Activated CD8-positive, alpha-beta memory T cell treated with anti-CD3 and anti-CD28 coated beads for 36 hours (primary cell): ENCODE results near the gene FAM53B. TPM values are rescaled to one million over a fixed set of nuclear protein-coding genes. Genes with fewer than 3 reads are reported as not detected.

Experiments
- CTCF ChIA-PET: fragments of 350-600 bp; sonication (Branson Sonifier 250); formaldehyde crosslinking; loops from one replicate; lab custom pipeline; 2021; ENCODE audit warnings: antibody characterized with exemption; lab: Charles Lee
- POLR2A ChIA-PET: fragments of 350-600 bp; sonication (Branson Sonifier 250); formaldehyde crosslinking; loops from one replicate; lab custom pipeline; 2021; ENCODE audit warnings: antibody characterized with exemption; lab: Charles Lee
- total RNA-seq, 2 experiments: library from RNA; stranded (reverse); gene quantifications; one replicate each; pipeline ENCODE4 v1.2.3, GENCODE V29; 2021

Gene FAM53B
- total RNA-seq, 2 experiments from 2014 or later: 20.6 to 21.5 TPM

DNA sequence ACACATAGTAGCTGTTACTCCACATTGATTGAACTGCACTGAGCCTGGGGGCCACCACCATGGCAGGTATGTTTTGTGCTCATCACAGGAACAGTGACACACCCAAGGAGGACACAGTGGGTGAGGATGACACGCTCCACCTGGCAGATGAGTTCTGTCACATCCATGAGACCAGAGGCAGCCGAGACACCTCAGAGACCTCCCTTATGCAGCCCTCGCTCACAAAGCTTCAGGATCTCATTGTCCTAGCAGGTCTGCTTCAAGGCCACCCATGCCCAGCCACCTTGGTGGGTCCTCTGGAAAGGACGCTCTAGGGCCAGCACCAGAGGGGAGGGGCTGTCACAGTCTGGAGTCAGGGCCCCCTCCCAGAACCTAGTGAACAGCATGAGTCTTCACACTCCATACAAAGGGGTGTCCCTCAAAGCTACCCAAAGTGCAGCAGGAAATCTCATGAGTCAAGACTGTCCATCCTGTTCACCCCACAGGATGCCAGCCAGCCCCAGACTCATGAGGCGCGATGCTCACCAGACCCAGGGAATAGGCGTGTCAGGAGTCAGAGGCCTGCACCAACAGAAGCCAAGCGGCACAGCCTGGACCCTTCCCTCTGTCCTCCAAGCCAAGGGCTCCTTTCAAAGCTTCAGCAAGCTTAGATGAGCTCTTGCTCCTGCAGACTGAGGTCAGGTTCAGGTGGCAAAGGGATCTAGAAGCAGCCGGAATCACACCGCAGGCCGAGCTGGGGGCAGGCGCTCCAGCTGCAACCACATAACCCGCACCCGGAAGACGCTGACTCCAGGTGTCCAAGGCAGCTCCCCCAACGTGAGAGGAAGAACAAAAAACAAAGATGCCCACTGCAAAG lies 9.6 kb downstream of the FAM53B start:
- POLR2A ChIA-PET: interaction anchor here (0.6 to 2.6 kb wide), 7 partner anchors 8 to 226 kb away, joined by 3 to 27 read pairs (median 8); no protein-coding TSS in a partner anchor
- CTCF ChIA-PET: interaction anchor here (0.6 to 2.6 kb wide), 8 partner anchors 8 to 132 kb away, joined by 3 to 14 read pairs (median 9); no protein-coding TSS in a partner anchor

DNA sequence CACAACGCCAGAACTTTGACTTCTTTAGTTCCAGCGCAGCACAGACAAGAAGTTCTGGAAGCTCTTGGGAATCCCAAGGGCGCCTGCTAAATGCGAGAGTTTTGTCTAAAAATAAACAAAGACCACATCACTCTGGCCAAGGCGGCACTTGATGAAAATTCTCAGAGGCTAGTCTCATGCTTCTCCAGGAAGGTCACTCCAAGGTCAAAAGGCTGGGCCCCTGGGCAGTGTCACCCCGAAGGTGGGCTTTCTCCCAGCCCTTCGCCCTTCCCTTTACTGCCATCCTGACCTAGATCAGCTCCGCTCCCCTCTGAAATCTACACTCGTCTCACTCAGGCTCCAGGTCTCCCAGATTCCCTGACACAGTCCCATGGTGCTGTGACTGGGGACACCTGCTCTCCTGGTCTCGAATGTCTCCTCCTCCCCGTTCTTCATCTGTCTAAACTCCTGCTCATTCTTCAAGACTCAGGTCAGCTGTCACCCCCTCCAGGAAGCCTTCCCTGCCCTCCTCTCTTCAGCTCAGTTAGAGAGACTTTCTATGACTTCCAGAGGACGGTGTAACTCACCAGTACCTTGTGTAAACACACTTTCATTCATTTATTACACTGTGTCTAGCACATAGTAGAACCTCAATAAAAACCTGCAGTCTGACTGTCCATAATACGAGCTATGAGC lies 10.5 kb downstream of the FAM53B start:
- CTCF ChIA-PET: interaction anchor here (0.9 to 3.4 kb wide), 12 partner anchors 9 to 114 kb away, joined by 3 to 32 read pairs (median 6); no protein-coding TSS in a partner anchor
- POLR2A ChIA-PET: interaction anchor here (0.6 to 2.6 kb wide), 8 partner anchors 9 to 225 kb away, joined by 3 to 27 read pairs (median 8); no protein-coding TSS in a partner anchor

DNA sequence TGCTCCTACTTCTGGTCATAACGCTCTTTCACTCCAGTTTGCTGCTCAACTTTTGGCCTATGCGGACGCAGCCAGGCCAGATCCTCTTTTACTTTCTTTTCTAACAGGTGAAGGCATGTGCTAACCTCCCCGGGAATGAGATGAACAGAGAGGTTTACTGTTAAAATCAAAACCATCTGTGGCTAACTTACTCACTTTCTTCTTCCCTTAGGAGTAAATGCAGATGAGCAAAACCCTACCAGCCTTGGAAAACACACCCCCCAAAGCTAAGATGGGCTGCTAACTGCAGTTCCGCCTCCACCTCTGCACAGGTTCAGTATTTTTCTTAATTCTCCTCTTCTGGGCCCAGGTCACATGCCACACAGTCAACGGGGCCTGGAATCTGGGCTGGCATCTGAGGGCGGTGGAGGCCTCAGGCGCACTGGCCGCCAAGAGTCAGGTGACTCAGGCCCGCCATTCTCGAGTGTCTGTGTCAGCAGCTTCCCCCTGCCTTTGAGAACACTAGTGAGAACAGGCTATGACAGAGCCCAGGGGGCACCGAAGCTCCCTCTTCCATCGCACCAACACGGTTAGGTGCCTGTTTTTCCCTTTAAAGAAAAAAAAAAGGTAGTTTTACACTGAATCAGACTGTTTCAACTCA lies 11.1 kb downstream of the FAM53B start:
- ChIA-PET CTCF (interaction anchor here (0.9 to 3.4 kb wide), 10 partner anchors 9 to 114 kb away, joined by 3 to 32 read pairs (median 6); no protein-coding TSS in a partner anchor), POLR2A (interaction anchor here (0.8 to 2.6 kb wide), 9 partner anchors 8 to 84 kb away, joined by 3 to 27 read pairs (median 6); no protein-coding TSS in a partner anchor)

DNA sequence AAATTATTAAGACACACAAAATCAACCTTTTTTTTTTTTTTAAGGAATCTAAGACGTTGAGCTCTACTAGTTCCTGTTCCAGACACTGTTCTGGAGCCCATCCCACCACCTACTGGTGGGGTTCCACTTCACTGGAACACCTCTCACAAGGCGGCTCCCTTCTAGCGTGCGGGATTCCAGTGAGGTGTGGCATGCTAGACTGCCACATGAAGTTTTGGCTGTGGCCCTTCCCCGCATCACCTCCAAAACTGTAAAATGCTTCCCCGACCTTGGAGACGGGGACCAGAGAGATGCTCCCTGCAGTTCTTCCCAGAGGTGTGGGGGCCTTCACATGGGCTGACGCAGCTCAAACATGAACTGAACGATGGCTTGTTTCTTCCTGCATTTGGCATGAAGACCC lies 12.6 kb downstream of the FAM53B start:
- POLR2A ChIA-PET: interaction anchor here (0.6 to 1.6 kb wide), 3 partner anchors 8 to 84 kb away, joined by 3 to 5 read pairs (median 3); no protein-coding TSS in a partner anchor
- CTCF ChIA-PET: interaction anchor here (1.4 to 3.4 kb wide), 3 partner anchors 8 to 13 kb away, joined by 9 to 32 read pairs (median 11); no protein-coding TSS in a partner anchor

DNA sequence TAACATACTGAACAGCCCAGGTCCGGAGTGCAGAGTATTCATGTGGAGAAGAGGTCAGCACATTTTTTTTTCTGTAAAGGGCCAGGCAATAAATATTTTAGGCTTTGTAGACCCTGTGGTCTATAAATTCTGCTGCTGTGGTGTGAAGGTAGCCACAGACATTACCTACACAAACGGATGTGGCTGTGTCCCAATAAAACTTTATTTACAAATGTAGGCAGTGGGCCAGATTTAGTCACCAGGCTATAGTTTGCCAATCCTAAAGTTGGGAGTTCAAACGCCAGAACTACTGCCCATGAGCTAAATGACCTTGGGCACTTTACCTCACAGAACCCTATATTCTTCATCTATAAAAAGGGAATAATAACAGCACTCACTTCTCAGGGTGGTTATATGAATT lies 13.4 kb downstream of the FAM53B start:
- CTCF ChIA-PET: interaction anchor here (2.0 to 3.4 kb wide), 2 partner anchors 11 to 12 kb away, joined by 11 to 32 read pairs; no protein-coding TSS in a partner anchor
- POLR2A ChIA-PET: interaction anchor here (1.6 to 3.2 kb wide), 3 partner anchors 9 to 34 kb away, joined by 3 to 24 read pairs (median 5); no protein-coding TSS in a partner anchor

DNA sequence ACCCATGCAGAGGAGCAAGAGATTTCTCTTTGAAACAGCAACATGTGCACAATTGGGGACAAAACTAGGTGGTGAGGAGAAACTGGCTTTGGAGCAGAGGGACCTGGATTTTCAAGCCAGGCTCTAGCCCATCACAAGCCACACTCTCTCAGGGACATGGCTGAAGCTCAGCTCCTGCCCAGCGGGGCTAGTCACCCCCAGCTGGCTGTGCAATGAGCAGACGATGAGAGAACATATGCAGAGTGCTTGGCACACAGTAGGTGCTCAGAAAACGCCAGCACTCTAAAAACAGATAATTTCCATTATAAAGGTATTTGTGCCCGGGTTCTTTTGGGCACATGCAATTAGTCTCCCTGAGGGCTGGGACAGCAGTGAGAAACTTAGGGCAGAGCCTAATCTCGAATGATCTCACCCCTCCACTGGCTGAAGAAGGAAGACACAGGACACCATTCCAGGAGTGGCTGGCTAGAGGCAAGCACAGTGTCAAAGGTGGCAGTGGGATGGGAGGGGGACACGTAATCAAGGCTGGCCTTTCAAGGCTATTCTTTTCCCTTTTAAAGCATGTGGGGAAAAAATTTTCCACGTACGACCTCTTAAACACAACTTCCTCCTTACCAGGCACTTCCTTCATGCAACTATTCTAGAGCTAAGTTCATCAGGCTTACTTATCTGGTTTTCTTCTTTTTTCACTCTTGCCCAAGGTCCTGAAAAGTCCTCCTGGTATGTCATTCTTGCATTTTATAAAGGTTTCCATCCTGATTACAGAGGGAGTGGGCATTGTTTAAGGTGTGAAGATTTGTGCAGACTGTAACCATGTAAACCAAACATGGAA lies 15.1 kb downstream of the FAM53B start:
- ChIA-PET POLR2A (interaction anchor here (1.0 to 3.2 kb wide), 4 partner anchors 10 to 63 kb away, joined by 3 to 24 read pairs (median 6); partner anchors contain the start of gene EEF1AKMT2), CTCF (interaction anchor here (1.0 to 2.5 kb wide), 6 partner anchors 9 to 40 kb away, joined by 3 to 13 read pairs (median 5); no protein-coding TSS in a partner anchor)

DNA sequence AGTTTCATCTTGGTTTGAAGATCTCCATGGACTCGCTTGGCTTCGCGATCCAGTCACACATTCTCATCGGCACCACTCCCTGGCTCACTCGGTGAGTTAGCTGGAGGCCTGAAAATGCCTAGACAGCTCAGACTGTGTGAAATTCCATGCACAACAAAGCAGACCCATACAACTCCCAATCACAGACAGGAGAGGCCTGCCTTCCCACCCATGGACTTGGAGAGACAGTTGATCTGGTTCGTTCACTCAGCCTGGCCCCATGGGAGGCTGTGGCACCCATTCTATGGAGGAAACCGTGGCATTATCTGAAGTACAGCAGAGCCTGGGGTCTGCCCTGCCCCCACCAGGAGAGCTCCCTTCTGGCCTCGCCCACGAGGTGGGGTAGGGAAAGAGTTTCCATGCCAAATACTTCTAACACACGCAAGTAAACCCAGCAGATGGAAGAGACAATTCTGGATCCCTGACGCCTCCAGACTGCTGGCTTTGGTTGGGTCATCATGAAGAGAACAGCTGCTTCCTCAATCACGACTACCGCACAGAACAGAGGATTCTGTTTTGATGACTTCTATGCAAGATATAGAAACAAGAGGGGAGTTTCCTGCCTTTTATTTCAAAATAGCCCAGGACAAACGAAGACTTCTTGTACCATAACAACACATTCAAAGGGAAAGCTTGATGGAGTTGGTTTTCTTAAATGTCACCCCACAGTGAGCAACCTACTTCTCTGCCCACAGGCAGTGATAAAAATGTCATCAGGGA lies 15.9 kb downstream of the FAM53B start:
- POLR2A ChIA-PET: interaction anchor here (1.6 to 3.2 kb wide), 2 partner anchors 10 to 39 kb away, joined by 6 to 24 read pairs; no protein-coding TSS in a partner anchor

DNA sequence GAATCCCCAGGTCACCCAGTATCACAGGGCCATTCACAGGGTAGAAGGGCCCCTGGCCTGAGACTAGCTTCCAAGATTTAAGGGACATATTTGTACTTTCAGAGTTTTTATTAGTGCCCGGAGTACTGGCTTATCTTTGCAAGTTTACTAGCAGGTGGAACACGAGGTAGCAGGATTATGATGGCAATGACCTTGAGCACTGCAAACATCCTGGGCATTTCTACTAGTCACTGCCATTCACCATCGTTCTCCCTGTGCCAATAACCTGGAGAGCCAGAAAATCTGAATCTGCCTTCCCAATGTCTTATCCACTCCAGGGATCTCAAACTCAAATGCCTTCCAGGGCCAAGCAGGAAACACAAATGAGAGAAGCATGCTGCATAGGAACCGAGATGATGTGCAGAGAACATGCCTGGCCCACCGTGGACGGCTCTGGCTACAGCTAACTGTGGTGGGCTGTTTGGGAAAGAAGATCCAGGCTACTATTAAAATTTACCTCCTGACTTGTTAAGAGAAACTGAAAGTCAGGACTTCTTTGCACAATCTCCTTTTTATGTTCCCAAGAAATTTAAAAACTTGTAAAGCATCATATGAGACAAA lies 16.7 kb downstream of the FAM53B start:
- ChIA-PET POLR2A (interaction anchor here (1.6 to 3.2 kb wide), 2 partner anchors 9 to 38 kb away, joined by 6 to 24 read pairs; no protein-coding TSS in a partner anchor), CTCF (interaction anchor here (1.2 to 2.5 kb wide), 4 partner anchors 8 to 11 kb away, joined by 4 to 13 read pairs (median 5); no protein-coding TSS in a partner anchor)

More for the DNA sequence above, 15.9 kb downstream of the FAM53B start:
- CTCF ChIA-PET: interaction anchor here (1.0 to 2.5 kb wide), 5 partner anchors 8 to 39 kb away, joined by 3 to 13 read pairs (median 6); no protein-coding TSS in a partner anchor

DNA sequence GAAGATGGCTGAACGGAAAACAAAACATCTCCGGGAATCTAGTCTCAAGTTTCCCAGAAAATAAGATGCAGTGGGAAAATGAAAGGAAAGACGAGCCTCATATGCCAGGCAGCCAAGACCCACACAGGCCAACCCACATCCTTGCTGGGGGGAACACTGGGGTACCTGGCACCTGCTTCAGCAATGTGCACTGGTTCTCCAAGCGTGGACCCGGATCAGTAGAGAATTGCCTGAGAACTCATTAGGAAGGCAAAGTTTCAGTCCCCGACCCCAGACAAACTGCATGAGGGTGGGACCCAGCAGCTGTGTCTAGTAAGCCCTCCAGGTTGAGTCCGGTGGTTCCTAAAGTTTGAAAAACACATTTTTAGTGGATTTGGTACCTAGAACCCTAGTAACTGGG lies 18.4 kb downstream of the FAM53B start:
- ChIA-PET CTCF (interaction anchor here (1.1 to 5.2 kb wide), 4 partner anchors 8 to 17 kb away, joined by 3 to 37 read pairs (median 4); no protein-coding TSS in a partner anchor), POLR2A (no interaction called here)

DNA sequence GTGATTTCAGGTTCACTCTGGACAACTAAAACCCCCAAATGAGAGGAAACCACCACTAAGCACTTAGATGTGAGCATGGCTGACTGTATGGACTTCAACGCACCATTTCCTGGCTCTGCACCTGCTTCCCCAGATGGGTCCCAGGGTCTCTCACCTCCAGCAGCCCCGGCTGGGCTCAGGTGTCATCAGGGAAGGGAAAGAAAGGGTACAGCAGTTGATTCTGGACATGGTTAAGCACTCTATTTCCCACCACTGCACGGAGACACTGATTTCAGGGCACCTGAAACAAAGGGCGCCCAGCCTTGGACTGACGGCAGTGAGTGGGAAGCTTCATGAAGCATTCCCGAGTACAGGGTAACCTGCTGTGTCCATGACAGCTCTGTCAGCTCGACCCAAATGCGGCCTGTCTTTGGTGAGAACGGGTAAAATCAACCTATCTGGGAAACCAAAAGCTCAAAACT lies 19.0 kb downstream of the FAM53B start:
- ChIA-PET CTCF (interaction anchor here (1.0 to 5.2 kb wide), 5 partner anchors 9 to 36 kb away, joined by 3 to 37 read pairs (median 3); no protein-coding TSS in a partner anchor), POLR2A (interaction anchor here (1.1 to 2.7 kb wide), 3 partner anchors 7 to 36 kb away, joined by 3 to 22 read pairs (median 4); no protein-coding TSS in a partner anchor)

DNA sequence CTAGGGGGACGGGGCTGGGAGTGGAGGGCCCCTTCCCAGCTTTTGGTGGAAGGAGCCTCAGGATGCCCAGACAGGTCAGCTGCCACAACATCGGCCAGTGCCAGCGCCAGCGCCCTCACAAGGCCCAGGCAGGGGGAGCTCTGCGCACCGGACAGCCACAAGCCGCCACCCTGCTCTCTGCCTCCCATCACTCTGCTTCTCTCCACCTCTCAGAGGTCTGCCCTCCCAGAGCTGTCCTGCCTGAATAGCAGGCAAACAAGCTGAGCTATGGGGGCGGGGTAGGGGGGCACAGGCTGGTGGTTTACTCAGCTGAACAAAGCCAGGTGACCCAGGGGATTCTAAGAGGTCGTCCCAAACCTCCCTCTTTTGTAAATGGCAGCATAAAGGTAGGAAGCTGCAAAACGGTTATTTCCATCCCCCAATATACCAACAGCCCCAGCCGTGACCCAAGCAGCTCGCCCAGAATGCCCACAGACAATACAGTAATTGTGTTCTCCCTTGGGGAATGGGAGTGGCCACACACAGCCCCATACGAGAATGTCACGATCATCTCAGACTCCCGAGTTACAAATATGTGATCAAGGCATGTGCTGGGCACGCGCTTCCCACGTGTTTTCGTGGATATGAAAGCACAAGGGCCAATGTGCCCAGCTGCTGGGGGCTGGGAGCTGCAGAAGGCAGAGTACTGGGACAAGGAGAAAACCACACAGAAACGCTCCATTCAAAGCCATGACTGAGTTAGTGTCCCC lies 19.7 kb downstream of the FAM53B start:
- POLR2A ChIA-PET: interaction anchor here (0.6 to 2.7 kb wide), 5 partner anchors 8 to 35 kb away, joined by 3 to 22 read pairs (median 4); no protein-coding TSS in a partner anchor
- CTCF ChIA-PET: interaction anchor here (1.0 to 5.2 kb wide), 4 partner anchors 10 to 35 kb away, joined by 3 to 37 read pairs (median 8); no protein-coding TSS in a partner anchor

DNA sequence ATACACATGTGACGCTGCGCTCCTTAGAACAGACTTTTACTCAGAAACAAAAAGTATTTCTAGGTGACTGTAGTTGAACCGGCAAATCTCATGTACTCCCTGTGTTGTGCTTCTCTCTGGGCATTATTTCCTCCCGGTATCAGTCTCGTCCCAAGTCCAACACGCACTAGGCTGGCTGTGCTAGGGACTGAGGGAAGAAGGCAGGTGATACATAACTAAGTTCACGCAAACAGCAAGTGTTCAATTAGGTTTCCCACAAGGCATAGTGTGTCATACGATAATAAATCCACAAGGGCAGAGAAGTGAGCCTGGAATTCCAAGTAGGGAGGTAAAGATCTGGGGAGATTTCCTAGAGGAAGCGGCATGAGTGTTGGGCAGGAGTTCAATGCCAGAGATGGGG lies 20.4 kb downstream of the FAM53B start:
- CTCF ChIA-PET: interaction anchor here (1.3 to 5.2 kb wide), 4 partner anchors 8 to 35 kb away, joined by 6 to 37 read pairs (median 11); no protein-coding TSS in a partner anchor
- POLR2A ChIA-PET: interaction anchor here (0.6 to 2.7 kb wide), 5 partner anchors 8 to 34 kb away, joined by 4 to 22 read pairs (median 6); no protein-coding TSS in a partner anchor

DNA sequence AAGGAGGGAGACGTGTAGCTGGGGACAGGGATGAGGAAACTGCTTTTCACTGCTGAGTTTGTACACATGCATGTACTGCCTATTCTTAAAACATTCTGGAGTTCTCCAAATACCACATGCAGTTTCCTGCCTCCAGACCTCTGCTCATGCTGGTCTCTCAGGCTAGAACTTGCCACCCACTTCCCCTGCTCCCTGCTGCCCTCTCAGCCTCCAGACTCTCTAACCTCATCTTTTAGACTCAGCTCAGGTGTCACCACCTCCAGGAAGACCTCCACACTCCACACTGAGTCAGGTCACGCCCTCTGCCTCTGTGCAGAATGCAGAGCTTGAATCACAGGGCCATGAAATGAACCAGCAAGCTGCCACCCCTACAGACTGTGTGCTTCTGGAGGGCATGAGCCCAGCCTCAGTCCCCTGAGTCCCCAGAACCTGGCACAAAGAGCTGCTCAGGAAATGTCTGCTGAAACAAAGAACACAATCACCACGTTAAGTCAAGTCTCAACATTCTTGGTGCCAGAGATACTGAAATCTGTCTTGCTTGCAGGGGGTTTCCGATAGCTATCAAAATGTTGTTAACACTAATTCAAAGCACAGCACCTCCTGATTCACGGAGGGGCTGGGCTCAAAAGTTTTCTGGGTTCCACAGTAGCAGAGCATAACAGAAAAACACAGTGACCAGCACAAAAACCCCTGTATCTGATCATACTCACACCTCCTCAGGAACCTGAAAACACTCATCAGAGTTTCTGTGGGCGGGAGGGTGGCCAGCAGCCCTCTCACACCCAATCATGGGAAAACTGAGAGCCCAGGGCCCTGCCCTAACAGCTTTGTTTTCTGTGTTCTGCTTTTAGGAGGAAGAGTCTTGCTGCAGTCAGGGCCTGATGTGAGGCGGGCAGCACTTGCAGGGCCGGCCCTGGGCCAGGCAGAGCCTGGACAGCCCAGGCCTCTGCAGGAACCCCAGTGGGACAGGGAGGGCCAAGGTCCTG lies 21.1 kb downstream of the FAM53B start:
- ChIA-PET CTCF (interaction anchor here (0.5 to 5.2 kb wide), 10 partner anchors 9 to 75 kb away, joined by 3 to 37 read pairs (median 7); no protein-coding TSS in a partner anchor), POLR2A (interaction anchor here (1.0 to 2.7 kb wide), 8 partner anchors 9 to 74 kb away, joined by 3 to 22 read pairs (median 6); no protein-coding TSS in a partner anchor)
